HT1080 (cell line): Measurements from ENCODE around the gene NIPA2. TPM values are rescaled to one million over a fixed set of nuclear protein-coding genes. Genes with fewer than 3 reads are reported as not detected.
A peak's percentile ranks its signal among the peaks of the same experiment; 100 is the strongest.
"Not testable (repeated sequence)": the region's sequence is repeated elsewhere in the genome, so short reads cannot be mapped to it uniquely, and the experiment has no call there.

Source experiments
- DNase-seq: peaks from one replicate; pipeline ENCODE4 v3.0.0-alpha.2; 2015; ENCODE audit warnings: low read depth
- polyA plus RNA-seq, 2 experiments: library from polyadenylated mRNA; depleted of rRNA; stranded (reverse); fragments of >200 nt; gene quantifications; 2 replicates each; pipeline ENCODE4 v1.2.3, GENCODE V29; 2015
- total RNA-seq: library from RNA; depleted of rRNA; stranded (reverse); fragments of >200 nt; shearing (Covaris generic); gene quantifications from 2 replicates; pipeline ENCODE4 v1.2.3, GENCODE V29; 2014; rRNA removed

NIPA2 gene
- total RNA-seq = 143 and 150 TPM in 2 replicates
- polyA plus RNA-seq (2015; cell fraction: cytosol; rRNA removed) = 106 and 118 TPM in 2 replicates
- 52.2 and 55.8 TPM in 2 replicates for polyA plus RNA-seq (2015; cell fraction: nucleus; rRNA removed)

DNA sequence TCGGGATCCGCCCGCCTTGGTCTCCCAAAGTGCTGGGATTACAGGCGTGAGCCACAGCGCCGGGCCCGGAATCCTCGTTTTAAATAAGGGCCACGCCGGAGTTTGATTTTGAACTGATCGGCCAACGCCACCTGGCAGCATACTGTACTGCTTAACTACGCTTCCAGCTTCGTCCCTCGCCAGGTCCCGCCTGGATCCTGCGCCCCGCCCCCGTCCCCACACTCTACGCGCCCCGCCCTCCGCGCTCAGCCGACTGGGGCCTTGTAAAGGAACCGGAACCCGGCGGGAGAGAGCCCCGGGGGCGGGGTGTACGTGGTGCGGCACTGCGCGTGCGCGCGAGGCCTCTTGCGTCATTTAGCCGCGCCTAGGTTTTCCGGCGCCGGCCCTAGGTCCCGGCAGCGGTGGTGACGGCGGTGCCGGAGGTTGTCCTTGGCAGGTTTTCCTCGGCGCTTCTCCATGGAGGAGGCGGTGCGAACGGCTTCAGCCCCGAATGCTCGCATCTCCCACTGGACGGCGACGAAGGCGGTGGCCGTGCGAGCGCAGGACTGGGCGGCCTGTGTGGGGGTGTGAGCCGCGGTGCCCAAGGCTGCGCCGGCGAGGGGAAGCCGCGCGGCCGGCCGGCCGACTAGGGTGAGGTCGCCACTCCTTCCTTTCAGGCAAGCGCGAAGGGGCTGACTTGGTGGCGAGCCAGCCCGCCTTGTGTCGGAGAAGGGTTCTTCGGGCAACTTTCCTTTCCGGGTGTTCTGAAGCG is at the start of gene NIPA2:
Gene NIPA2 (plus strand): TSS at position 375 of the 751 bp plus-strand sequence. CDS start 13,066 bp downstream, outside the sequence.
- DNase-seq = peak; percentile 97

DNA sequence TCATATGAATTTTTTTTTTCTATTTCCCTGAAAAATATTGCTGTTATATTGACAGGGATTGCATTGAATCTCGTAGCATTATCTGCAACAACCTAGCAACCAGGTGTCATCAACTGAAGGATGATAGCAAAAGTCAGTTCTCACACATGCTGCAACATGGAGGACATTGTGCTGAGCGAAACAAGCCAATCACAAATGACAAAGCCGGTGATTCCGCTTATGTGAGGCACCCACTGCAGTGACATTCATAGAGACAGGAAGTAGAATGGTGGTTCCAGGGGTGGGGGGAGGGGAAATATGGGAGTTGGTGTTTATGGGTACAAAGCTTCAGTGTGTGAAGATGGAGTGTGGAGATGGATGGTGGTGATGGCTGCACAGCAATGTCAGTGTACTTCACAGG is 44.4 kb upstream of the NIPA2 start:
- no peak for DNase-seq

DNA sequence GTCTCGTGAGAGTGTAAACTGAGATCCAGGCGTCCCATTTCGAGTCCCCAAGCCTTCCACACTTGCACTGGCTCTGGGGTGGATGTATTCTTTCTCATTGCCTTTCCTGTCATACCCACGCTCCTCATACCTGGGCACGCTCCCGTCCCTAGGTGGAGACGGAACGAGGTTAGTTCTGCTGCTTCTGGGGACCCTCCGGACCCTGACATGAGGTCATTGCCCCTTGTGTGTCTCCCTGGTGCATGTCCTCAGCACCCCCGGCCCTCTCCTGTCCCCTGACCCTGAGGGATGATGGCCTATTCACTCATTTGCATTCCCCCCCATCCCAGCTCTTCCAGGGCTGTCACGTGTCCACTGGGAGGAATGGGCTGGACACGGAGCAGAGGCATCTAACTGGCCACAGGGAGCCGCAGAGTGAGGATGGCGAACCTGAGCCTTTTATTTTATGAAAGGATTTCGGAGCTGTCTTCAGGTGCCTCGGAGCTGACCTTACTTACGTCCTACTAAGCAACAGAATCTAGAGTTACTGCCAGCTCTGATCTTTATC is 43.8 kb upstream of the NIPA2 start:
- no peak for DNase-seq

DNA sequence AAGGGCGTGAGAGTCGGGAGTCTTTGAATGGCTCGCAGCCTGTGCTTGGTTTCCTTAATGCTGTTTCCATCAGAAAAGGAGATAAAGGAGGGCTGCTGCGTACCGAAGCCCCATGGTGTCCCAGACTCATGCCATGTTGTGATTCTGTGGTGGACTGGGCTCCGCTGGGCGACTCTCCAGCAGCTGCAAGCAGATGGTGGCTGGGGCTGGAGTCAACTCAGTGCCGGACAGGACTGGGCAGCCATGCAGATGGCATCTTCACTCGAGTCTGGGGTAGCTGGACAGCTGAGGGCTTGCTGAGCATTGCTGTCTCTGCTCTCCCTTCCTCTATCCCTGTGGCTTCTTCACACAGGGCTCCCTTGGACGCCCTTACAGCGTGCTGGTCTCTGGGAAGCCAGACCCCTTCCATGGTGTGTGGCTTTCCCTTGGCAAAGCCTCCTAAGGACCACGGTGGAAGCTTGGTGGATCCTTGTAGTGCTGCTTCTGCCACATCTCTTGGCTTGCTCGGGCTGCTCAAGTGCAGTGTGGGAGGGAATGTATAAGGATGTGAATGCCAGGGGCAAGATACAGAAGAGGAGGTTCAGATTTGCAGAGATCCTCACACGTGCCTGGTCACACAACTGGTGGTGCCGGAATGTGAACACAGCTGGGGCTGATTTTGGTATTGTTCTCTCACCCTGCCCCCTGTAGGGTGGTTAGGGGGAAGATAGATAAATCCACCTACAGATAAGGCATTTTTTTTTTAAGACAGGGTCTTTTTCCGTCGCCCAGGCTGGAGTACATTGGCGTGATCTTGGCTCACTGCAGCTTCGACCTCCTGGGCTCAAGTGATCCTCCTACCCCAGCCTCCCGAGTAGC is 43.0 kb upstream of the NIPA2 start:
- no peak for DNase-seq

DNA sequence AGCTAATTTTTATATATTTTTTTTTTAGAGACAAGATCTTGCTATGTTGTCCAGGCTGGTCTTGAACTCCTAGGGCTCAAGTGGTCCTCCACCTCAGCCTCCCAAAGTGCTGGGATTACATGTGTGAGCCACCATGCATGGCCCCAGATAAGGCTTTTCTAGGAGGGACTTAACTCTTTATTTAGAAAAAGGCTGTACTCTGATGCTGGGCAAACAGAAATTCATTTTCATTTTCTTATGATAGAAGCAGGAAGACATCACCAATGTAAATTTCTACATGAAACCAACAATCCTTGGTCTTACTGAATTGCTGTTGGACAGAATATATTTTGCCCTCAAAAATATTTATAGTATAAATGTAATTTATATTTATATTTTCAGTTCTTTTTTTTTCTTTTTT is 42.4 kb upstream of the NIPA2 start:
- DNase-seq = no peak

DNA sequence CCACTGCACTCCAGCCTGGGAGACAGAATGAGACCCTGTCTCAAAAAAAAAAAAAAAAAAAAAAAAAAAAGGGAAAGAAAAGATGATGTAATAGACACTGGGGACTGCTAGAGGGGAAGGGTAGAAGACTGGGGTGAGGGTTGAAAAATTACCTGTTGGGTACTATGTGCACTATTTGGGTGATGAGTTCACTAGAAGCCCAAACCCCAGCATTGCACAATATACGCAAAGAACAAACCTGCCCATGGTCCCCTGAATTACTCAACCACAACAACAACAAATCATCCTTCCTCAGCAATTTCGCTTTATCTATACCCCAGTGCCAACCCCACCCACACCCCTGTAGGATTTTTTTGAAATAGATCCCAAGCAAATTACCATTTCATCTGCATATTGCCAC is 38.6 kb upstream of the NIPA2 start:
- no peak for DNase-seq

DNA sequence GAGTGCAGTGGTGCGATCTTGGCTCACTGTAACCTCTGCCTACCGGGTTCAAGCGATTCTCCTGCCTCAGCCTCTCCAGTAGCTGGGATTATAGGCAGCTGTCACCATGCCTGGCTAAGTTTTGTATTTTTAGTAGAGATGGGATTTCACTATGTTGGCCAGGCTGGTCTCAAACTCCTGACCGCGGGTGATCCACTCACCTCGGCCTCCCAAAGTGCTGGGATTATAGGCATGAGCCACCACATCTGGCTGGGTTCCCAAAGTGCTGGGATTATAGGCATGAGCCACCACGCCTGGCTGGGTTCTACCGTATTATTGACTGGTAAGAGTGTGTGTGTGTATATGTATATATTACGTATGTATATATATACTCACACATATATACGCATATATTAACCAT is 35.5 kb upstream of the NIPA2 start:
- DNase-seq = not testable (repeated sequence)

DNA sequence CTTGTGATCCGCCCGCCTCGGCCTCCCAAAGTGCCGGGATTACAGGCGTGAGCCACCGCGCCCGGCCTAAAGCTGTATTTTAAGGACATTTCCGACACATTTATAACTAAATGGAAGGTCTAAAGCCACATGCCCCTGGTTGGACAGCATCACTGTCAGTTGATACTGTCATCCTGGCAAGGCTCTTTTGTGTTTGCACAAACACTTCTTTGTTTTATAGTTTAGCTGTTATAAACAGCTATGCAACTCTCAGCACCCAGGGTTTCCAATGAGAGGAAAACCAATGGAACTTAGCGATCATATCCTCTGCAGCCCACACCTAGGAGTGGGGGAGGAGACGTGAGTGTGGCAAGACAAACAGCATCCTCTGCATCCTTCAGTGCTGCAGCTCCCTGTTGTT is 32.3 kb upstream of the NIPA2 start:
- DNase-seq = no peak

DNA sequence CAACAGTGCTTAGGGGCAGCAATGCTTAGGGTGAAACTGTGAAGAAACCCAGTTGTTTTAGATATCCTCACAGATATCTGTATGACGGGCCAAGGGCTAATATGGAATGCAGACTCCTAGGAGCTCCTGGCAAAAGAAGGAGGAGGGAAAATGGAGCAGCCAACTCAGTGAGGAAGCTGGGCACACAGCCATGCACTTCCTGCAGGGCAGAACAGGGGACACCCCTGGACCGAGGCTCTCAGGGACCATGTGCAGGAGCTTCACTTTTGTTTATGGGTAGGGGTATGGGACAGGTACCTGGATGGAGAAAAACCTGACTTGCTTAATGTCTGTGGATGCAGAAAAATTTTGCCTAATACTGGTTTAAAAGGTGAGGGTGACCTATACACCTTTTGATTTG is 31.8 kb upstream of the NIPA2 start:
- DNase-seq = no peak

DNA sequence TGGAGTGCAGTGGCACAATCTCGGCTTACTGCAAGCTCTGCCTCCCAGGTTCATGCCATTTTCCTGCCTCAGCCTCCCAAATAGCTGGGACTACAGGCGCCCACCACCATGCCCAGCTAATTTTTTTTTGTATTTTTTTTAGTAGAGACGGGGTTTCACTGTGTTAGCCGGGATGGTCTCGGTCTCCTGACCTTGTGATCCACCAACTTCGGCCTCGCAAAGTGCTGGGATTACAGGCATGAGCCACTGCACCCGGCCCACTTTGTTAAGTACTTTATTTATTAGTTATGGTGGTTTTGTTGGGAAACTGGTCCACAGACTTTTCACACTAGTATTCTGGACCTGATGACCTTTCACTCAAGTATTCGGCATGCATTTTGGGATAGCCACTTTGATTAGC is 30.6 kb upstream of the NIPA2 start:
- DNase-seq = not testable (repeated sequence)

DNA sequence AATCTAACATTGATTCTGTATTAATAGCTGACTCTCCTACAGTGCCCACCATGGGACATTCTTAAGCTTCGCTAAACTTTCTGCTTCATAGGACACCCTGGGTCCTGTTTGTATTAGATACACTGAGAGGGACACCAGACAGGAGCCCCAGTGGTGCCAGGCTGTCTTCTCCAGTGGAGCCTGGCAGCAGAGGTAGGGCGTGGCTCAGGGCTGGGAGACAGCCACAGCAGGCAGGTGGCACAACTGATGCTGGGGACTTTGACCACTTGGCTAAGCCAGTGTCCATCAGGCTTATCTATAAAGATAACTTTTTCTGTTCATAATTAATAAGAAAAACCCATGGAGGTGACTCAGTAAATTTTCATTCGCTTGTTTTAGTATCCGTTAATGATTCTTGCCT is 30.2 kb upstream of the NIPA2 start:
- DNase-seq = no peak

DNA sequence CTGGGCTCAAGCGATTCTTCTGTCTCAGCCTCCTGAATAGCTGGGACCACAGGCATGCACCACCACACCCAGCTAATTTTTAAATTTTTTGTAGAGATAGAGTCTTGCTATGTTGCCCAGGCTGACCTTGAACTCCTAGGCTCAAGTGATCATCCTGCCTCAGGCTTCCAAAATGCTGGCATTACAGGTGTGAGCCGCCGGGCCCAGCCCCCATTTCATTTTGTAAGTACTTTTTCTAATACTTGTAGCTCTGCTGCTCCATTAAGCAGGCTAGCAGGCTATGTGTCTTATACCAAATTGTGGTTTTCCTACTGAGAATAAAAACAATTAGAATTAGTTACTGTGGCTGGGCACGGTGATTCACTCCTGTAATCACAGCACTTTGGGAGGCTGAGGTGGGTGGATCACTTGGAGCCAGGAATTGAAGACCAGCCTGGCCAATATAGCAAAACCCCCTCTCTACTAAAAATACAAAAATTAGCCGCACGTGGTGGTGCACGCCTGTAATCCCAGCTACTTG is 29.6 kb upstream of the NIPA2 start:
- no peak for DNase-seq

DNA sequence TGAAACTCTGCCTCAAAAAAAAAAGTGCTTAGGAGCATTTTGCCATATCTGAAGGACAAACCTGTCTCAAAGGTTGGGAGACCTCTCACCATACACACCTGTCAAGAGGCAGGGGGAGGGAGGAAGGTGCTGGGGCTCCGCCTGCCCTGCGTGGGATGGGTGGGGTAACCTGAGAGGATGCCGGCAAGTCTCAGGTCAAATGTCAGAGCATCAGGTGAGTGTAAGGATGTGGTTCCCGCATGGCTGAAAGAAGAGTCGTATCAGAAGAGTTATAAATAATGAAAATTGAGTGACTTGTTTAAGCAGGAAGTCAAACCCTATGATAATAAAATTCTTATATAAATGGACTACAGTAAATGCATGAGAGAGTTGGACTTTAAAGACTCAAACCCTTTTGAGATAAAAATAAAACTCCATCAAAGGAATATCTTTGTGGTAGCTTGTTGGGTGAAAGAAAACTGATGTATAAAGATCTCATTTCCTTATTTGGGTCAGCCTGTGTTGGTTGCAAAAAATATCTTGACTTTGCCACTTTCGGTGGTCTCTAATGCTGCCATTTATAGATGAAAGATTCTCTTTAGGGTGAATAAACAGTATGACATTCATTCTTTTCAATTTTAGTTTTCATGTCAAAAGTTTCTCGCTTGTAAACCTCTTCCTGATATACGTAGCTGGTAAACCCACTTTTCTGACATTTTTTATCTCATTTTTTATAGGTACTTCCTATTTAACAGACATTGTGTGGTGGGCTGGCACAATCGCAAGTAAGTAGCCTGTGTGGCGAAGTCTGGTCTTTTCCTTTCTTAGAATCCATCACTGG is 28.2 kb upstream of the NIPA2 start:
- no peak for DNase-seq

DNA sequence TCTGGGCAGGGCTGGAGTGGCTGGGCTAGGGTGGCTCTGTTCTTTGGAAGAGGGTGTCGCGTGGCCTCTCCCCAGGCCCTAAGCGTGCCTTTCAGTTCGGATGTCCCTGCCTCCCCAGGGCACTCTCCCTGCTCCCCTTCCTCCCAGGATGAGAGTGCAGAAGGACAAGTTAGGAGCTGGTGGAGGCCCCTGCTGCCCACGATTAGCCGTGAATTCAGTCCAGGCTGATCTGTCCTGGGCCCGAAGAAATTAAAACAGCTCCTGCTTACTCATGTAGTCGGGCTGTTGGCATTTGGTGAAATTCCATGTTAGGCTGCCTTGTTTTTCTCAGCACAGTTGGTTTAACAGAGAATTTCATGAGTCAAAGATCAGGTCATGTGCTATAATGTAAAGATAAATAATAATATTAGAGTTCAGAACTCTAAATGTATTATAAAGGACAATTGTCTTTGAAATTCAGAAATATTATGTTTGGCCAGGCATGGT is 27.6 kb upstream of the NIPA2 start:
- DNase-seq = no peak

DNA sequence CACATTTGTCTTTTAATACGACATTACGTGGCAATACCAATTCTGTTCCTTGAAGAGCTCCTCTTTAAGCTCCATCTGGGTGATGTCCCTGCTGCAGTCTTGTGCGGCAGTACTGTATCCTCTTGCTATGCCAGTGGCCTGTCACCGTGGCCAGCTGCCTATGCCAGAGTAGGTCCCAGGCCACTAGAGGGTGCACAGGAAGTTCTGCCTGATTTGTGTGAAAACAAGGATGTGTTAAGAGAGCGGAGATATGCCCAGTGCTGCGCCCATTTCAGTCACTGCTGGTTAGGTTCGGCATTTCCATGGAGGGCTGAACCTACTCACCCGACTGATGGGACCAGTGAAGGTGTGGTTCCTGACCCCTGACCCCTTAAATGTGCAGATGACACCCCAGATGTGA is 26.8 kb upstream of the NIPA2 start:
- no peak for DNase-seq

DNA sequence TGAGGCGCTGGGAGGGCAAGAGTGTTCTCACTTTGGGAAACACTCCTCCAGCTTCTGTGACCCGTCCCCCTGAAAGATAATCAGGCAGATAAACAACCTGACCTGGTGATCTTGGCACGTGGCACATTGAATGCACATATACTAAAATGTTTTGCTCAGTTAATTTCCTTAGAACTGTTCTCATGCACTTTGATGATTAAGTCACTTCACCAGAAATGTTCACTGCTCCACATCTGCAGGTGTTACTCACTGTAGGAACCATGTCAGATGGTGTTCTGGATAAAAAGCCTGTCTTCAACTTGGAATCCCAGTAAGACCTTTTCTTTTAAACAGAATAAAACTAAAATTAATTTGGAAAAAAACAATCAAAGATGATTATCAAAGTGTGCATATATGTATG is 24.6 kb upstream of the NIPA2 start:
- no peak for DNase-seq

DNA sequence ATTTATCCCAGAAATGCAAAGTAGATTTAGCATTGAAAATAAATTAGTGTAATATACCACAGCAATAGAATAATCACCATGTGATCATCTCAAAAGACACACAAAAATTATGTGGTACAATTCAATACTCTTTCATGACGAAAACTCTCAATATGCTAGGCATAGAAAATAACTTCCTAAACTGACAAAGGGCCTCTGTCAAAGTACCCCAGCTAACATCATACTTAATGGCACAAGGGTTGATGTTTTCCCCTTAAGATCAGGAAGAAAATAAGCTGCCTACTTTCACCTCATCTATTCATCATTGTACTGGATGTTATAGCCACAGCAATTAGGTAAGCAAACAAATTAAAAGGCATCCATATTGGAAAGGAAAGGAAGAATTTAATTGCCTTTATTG is 22.7 kb upstream of the NIPA2 start:
- no peak for DNase-seq

DNA sequence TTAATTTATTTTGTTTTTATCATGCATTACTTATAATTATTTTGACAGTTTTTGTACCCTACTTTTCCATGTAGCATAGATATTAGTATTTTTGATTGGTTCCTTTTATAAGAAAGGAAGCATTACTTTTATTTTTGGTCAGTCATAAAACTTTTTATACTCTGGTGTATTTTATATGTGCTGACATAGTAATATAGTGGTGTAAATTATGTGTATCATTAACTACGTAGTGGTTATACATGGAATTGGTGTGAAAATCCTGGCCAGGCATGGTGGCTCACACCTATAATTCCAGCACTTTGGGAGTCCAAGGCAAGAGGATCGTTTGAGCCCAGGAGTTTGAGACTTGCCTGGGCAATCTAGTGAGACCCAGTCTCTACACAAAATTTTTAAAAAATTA is 18.8 kb upstream of the NIPA2 start:
- DNase-seq = no peak

DNA sequence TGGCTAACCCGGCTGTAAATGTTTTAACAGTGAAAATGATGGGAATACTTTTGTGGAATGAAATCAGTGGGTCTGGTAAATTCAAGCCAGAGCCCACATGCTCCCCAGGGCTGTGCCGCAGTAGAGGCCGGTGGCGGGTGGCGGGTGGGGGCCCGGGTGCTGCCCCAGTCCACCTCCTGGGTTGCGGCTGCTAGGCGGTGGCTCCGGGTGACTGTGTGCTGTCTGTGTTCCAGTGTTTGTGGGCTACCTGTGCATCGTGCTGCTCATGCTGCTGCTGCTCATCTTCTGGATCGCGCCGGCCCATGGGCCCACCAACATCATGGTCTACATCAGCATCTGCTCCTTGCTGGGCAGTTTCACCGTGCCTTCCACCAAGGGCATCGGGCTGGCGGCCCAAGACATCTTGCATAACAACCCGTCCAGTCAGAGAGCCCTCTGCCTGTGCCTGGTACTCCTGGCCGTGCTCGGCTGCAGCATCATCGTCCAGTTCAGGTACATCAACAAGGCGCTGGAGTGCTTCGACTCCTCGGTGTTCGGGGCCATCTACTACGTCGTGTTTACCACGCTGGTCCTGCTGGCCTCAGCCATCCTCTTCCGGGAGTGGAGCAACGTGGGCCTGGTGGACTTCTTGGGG is 14.9 kb upstream of the NIPA2 start:
- DNase-seq = no peak

DNA sequence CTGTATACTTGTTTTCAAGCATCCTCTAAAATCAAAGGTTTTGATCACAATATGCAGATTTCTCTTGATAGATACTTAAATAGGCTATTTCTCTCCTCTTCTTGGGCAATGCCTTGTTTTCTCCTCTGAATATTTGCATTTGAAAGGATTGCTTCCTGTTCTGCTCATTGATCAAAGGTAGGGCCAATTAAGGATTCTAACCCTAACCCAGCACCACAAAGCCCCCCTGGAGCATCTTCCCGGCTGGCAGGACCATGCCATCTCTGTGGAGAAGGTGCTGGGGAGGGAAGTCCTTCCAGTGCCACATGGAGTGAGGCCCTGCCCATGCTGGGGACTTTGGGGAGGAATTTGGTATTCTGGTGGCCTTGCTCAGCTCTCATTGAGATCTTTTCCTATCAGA is 11.3 kb upstream of the NIPA2 start:
- no peak for DNase-seq
